Loucy (cell line): ENCODE data around the gene STK4.

Source experiments
- H2AFZ ChIP-seq: fragments of 200-600 bp; sonication (generic); 2 replicates; pipeline ENCODE4 v1.6.0; 2016; ENCODE audit warnings: antibody characterized with exemption, mild to moderate bottlenecking, low read length, moderate library complexity
- H3F3A ChIP-seq: fragments of 200-600 bp; 2 replicates; pipeline ENCODE4 v1.6.0; 2016; ENCODE audit warnings: antibody characterized with exemption, low read depth, mild to moderate bottlenecking
- H3K27me3 ChIP-seq: fragments of 200-600 bp; sonication (generic); 2 replicates; pipeline ENCODE4 v1.6.1; 2014; ENCODE audit warnings: low read length, mild to moderate bottlenecking; ENCODE audit not compliant: insufficient read depth, poor library complexity, severe bottlenecking
- H3K36me3 ChIP-seq: fragments of 200-600 bp; sonication (generic); 2 replicates; pipeline ENCODE4 v1.6.1; 2016; ENCODE audit warnings: low read length; ENCODE audit not compliant: insufficient read depth
- H3K4me1 ChIP-seq: fragments of 200-600 bp; sonication (generic); 2 replicates; pipeline ENCODE4 v1.5.1; 2014; ENCODE audit warnings: low read length, mild to moderate bottlenecking; ENCODE audit not compliant: insufficient read depth, poor library complexity, severe bottlenecking
- H3K4me2 ChIP-seq: fragments of 200-600 bp; sonication (generic); 2 replicates; pipeline ENCODE4 v1.6.0; 2014; ENCODE audit warnings: antibody characterized with exemption, low read length, low read depth, mild to moderate bottlenecking; ENCODE audit not compliant: poor library complexity, severe bottlenecking
- H3K4me3 ChIP-seq: fragments of 200-600 bp; sonication (generic); 2 replicates; pipeline ENCODE4 v1.5.1; 2014; ENCODE audit warnings: low read length, mild to moderate bottlenecking, mixed read lengths; ENCODE audit not compliant: poor library complexity, severe bottlenecking
- H3K79me2 ChIP-seq: fragments of 200-600 bp; sonication (generic); 2 replicates; pipeline ENCODE4 v1.6.1; 2014; ENCODE audit warnings: low read length; ENCODE audit not compliant: insufficient read depth
- H3K9ac ChIP-seq: fragments of 200-600 bp; sonication (generic); 2 replicates; pipeline ENCODE4 v1.6.0; 2014; ENCODE audit warnings: mild to moderate bottlenecking, low read depth, low read length, moderate library complexity; ENCODE audit not compliant: poor library complexity, severe bottlenecking
- H3K9me2 ChIP-seq: fragments of 200-600 bp; sonication (generic); replicated peaks from 2 replicates; pipeline ENCODE4 v1.6.1; 2016; ENCODE audit warnings: low read depth, low read length, mixed read lengths
- H3K9me3 ChIP-seq: fragments of 200-600 bp; sonication (generic); 2 replicates; pipeline ENCODE4 v1.6.1; 2014; ENCODE audit warnings: mild to moderate bottlenecking, antibody characterized with exemption, low read length, low read depth; ENCODE audit not compliant: insufficient read depth
- H4K20me1 ChIP-seq: fragments of 200-600 bp; sonication (generic); 2 replicates; pipeline ENCODE4 v1.6.0; 2014; ENCODE audit warnings: antibody characterized with exemption, low read length, mild to moderate bottlenecking; ENCODE audit not compliant: insufficient read depth, poor library complexity, severe bottlenecking
- CTCF ChIP-seq: fragments of 200-600 bp; sonication (generic); conservative IDR thresholded peaks from 2 replicates; pipeline ENCODE4 v1.5.1; 2014; ENCODE audit warnings: mild to moderate bottlenecking, antibody characterized with exemption, low read length
- EZH2phosphoT487 ChIP-seq: fragments of 200-600 bp; IDR thresholded peaks from 2 replicates; pipeline ENCODE4 v1.6.1; 2018; ENCODE audit warnings: antibody characterized with exemption, mild to moderate bottlenecking, moderate library complexity, borderline replicate concordance

The STK4 gene

GRCh38 chr20:45056473-45057173 lies 90.3 kb downstream of the STK4 start:
- peaks cover 26% of the 10 kb centered on the region; the same call in 1 of the 2 replicates for H3K36me3 ChIP-seq

GRCh38 chr20:45058168-45058850 lies 92.0 kb downstream of the STK4 start:
- H3K9me2 ChIP-seq = no peaks in the 10 kb centered on the region
- H3K9ac ChIP-seq = no peak overlapping the region
- H3F3A ChIP-seq = no peaks in the 10 kb centered on the region; the same call in 1 of the 2 replicates
- no peaks in the 10 kb centered on the region for H4K20me1 ChIP-seq
- H3K4me3 ChIP-seq = no peak overlapping the region
- no peaks in the 10 kb centered on the region for H3K79me2 ChIP-seq
- H3K9me3 ChIP-seq = no peaks in the 10 kb centered on the region
- peaks cover 22% of the 10 kb centered on the region for H3K4me1 ChIP-seq
- H2AFZ ChIP-seq = no peak overlapping the region
- no peaks in the 10 kb centered on the region for H3K27me3 ChIP-seq
- no peak overlapping the region for H3K4me2 ChIP-seq
- peaks cover 26% of the 10 kb centered on the region; the same call in 1 of the 2 replicates for H3K36me3 ChIP-seq
- TF ChIP-seq EZH2phosphoT487 (no peak), CTCF (no peak)

More at GRCh38 chr20:45056473-45057173, 90.3 kb downstream of the STK4 start:
- H3K27me3 ChIP-seq = no peaks in the 10 kb centered on the region
- TF ChIP-seq CTCF (no peak), EZH2phosphoT487 (no peak)
- no peak overlapping the region for H3K4me3 ChIP-seq
- H3K79me2 ChIP-seq = no peaks in the 10 kb centered on the region
- peaks cover 9% of the 10 kb centered on the region; the same call in 1 of the 2 replicates for H3F3A ChIP-seq
- H3K9me2 ChIP-seq = no peaks in the 10 kb centered on the region
- H3K9me3 ChIP-seq = no peaks in the 10 kb centered on the region
- H3K4me2 ChIP-seq = no peak overlapping the region
- H3K4me1 ChIP-seq = peaks cover 39% of the 10 kb centered on the region
- H3K9ac ChIP-seq = no peak overlapping the region
- no peaks in the 10 kb centered on the region for H4K20me1 ChIP-seq
- no peak overlapping the region for H2AFZ ChIP-seq

DNA sequence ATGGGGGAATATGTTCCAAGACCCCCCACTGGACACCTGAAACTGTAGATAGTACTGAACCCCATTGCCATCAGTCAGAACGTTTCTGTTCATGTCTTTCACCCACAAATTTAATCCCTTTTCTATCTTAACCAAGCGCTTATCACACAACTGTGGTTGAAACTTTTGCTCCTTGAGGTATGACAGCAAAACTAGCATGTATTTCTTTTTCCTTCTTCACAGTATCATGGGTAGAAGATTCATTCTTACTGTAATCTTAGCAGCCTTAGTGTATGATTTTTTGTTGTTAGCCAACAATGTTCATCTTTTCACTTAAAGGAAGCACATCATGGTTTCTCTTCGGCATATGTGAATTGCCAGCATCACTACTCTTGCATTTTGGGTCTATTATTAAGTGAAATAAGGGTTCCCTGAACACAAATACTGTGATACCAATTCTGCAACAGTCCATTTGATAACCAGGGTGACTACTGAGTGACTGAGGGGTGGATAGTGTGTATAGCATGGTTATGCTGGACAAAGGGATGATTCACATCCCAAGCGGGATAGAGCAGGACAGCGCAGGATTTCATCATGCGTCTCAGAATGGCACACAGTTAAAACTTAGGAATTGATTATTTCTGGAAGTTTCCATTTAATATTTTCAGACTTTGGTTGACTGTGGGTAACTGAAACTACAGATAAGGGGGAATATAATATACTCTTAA lies 92.9 kb downstream of the STK4 start:
- Histone ChIP-seq H3K9ac (no peak overlapping the region), H3K4me3 (no peak overlapping the region), H4K20me1 (no peaks in the 10 kb centered on the region), H3K4me1 (peaks cover 14% of the 10 kb centered on the region), H3K36me3 (peaks cover 26% of the 10 kb centered on the region; the same call in 1 of the 2 replicates), H3K9me2 (no peaks in the 10 kb centered on the region), H3F3A (no peaks in the 10 kb centered on the region), H3K27me3 (no peaks in the 10 kb centered on the region), H3K4me2 (no peak overlapping the region), H3K79me2 (peaks cover 2% of the 10 kb centered on the region; the same call in 1 of the 2 replicates), H3K9me3 (no peaks in the 10 kb centered on the region), H2AFZ (no peak overlapping the region)
- TF ChIP-seq EZH2phosphoT487 (no peak), CTCF (no peak)
